Activated naive CD4-positive, alpha-beta T cell treated with anti-CD3 and anti-CD28 coated beads for 36 hours (primary cell): Measurements from ENCODE around the gene WBP1L. TPM values are rescaled to one million over a fixed set of nuclear protein-coding genes. Genes with fewer than 3 reads are reported as not detected.

ENCODE experiments used
- total RNA-seq, 2 experiments: library from RNA; stranded (reverse); gene quantifications; one replicate each; pipeline ENCODE4 v1.2.3, GENCODE V29; 2021

WBP1L gene
- total RNA-seq, 2 experiments from 2014 or later = 10.5 to 11.8 TPM

Other genes starting within 250 kb of the WBP1L start
- 10 to 100 TPM; 59.6 to 60.8 TPM for gene ACTR1A, start 241.2 kb upstream of the WBP1L start, total RNA-seq
- gene SUFU, start 240.0 kb upstream of the WBP1L start, total RNA-seq = 1 to 10 TPM; 6.6 to 7.1 TPM
- 10 to 100 TPM; 18.8 to 20.0 TPM for gene TRIM8, start 99.5 kb upstream of the WBP1L start, total RNA-seq
- 1 to 10 TPM; 3.9 TPM for gene ARL3, start 29.6 kb upstream of the WBP1L start, total RNA-seq
- 1 to 10 TPM; 8.7 to 9.4 TPM for gene SFXN2, start 29.3 kb upstream of the WBP1L start, total RNA-seq
- gene CYP17A1, start 93.5 kb downstream of the WBP1L start, total RNA-seq = not detected
- gene BORCS7, start 110.3 kb downstream of the WBP1L start, total RNA-seq = 1 to 10 TPM; 5.6 to 5.8 TPM
- 1 to 10 TPM; 1.0 to 1.2 TPM for gene AS3MT, start 125.5 kb downstream of the WBP1L start, total RNA-seq
- gene CNNM2, start 174.3 kb downstream of the WBP1L start, total RNA-seq = 1 to 10 TPM; 3.9 to 4.3 TPM